ENCODE data around the gene FAAH.

FAAH gene

DNA sequence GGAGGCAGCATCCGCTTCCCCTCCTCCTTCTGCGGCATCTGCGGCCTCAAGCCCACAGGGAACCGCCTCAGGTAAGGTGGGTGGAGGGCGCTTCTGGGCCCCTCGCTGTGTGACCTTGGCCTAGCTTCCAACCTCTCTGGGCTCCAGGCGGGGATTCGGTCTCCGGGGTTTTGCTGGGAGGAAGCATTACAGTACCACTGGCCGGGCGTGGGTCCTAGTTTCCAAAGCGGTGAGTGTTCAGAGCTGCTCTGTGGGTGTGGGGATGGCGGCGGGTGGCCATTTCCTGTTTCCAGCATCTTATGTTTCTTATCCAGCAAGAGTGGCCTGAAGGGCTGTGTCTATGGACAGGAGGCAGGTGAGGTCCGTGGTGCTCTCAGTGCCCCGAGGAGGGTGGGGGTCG, 11.6 kb downstream of the FAAH start:
- Histone ChIP-seq H3K9me3 (no peaks in the 10 kb centered on the region), H3K36me3 (peaks cover 11% of the 10 kb centered on the region), H3K4me1 (ENCODE audit: control insufficient read depth in 1 of 2, insufficient read depth in 1 of 2, low read depth in 1 of 2, low read length in 1 of 2) (peaks cover 21 to 37% of the 10 kb centered on the region in 2 experiments), H3K27me3 (no peaks in the 10 kb centered on the region), H3K27ac (no peak overlapping the region), H3K4me3 (ENCODE audit: low read depth in 1 of 2, low read length in 1 of 2) (no peak overlapping the region)
- TF ChIP-seq CTCF (IDR thresholded peaks at IDR 0.05), result no peak

GRCh38 chr1:46406881-46407608, 12.9 kb downstream of the FAAH start:
- no peak for TF ChIP-seq CTCF (IDR thresholded peaks at IDR 0.05)
- Histone ChIP-seq H3K27me3 (no peaks in the 10 kb centered on the region), H3K27ac (no peak overlapping the region), H3K4me3 (ENCODE audit: low read depth in 1 of 2, low read length in 1 of 2) (peak overlapping the region in 1 of 2 experiments; percentile 32), H3K36me3 (peaks cover 11% of the 10 kb centered on the region), H3K4me1 (ENCODE audit: control insufficient read depth in 1 of 2, insufficient read depth in 1 of 2, low read depth in 1 of 2, low read length in 1 of 2) (peaks cover 11 to 26% of the 10 kb centered on the region in 2 experiments), H3K9me3 (no peaks in the 10 kb centered on the region)

DNA sequence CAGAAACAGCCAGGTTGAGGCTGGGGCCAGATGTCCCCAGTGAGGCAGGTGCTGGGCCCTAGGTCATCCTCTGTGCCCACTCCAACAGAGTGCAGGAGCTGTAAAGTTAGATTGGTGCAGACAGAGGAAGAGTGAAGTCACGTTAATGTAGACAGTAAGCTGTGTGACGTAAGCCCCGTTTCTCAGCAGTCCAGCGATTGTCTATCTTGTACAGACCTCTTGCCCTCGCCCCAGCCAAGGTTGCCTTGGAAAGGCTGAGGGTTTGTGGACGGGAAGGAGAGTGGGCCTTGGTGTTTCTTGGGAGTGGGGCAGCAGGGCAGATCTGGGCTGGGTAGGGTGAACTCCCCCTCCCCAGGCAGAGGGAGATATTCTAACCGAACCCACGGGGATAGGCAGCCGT, 13.5 kb downstream of the FAAH start:
- Histone ChIP-seq H3K27me3 (no peaks in the 10 kb centered on the region), H3K27ac (no peak overlapping the region), H3K4me3 (ENCODE audit: low read depth in 1 of 2, low read length in 1 of 2) (no peak overlapping the region), H3K4me1 (ENCODE audit: control insufficient read depth in 1 of 2, insufficient read depth in 1 of 2, low read depth in 1 of 2, low read length in 1 of 2) (peaks cover 6 to 20% of the 10 kb centered on the region in 2 experiments), H3K36me3 (peaks cover 11% of the 10 kb centered on the region), H3K9me3 (no peaks in the 10 kb centered on the region)
- no peak for TF ChIP-seq CTCF (IDR thresholded peaks at IDR 0.05)

DNA sequence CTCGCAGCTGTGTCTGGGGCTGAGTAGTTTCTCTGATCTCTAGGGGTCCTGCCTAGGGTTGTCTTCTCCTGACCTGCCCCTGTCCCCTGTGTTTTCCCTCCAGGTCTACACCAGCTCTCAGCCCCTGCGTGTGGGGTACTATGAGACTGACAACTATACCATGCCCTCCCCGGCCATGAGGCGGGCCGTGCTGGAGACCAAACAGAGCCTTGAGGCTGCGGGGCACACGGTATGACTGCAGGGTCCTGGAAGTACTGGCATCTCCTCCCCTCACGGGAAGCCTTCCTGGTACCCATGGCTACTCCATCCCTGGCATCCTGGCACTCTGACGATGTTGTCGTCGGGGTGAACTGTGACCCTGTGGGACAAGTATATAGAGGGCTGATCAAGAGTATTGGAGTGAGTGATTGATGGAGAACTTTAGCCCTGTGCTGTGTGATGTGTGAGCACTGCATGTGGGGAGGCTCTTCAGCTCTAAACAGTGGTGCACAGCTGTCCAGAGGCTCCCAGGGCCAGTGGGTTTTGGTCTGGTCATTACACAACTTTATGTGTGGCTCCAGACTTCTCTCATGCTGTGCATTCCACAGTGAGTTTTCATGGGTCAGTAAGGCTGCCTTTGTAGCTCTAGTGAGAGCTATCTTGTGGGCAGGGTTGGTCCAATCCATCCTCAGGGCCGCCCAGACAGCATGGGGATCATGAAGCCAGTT, 14.4 kb downstream of the FAAH start:
- H3K4me1 ChIP-seq (ENCODE audit: control insufficient read depth in 1 of 2, insufficient read depth in 1 of 2, low read depth in 1 of 2, low read length in 1 of 2), result peaks cover 6 to 18% of the 10 kb centered on the region in 2 experiments
- peaks cover 15% of the 10 kb centered on the region for H3K36me3 ChIP-seq
- no peak for TF ChIP-seq CTCF (IDR thresholded peaks at IDR 0.05)
- H3K27ac ChIP-seq, result no peak overlapping the region
- H3K4me3 ChIP-seq (ENCODE audit: low read depth in 1 of 2, low read length in 1 of 2), result no peak overlapping the region
- H3K9me3 ChIP-seq, result no peaks in the 10 kb centered on the region
- no peaks in the 10 kb centered on the region for H3K27me3 ChIP-seq

GRCh38 chr1:46409063-46409372, 14.9 kb downstream of the FAAH start:
- Histone ChIP-seq H3K4me1 (ENCODE audit: control insufficient read depth in 1 of 2, insufficient read depth in 1 of 2, low read depth in 1 of 2, low read length in 1 of 2) (peaks cover 6 to 18% of the 10 kb centered on the region in 2 experiments), H3K36me3 (peaks cover 17% of the 10 kb centered on the region), H3K4me3 (ENCODE audit: low read depth in 1 of 2, low read length in 1 of 2) (no peak overlapping the region), H3K27ac (no peak overlapping the region), H3K27me3 (no peaks in the 10 kb centered on the region), H3K9me3 (no peaks in the 10 kb centered on the region)
- TF ChIP-seq CTCF (IDR thresholded peaks at IDR 0.05), result no peak

Data from neutrophil (primary cell).